HUES48 (cell line): ENCODE measurements around the gene PRTFDC1.
A peak's percentile ranks its signal among the peaks of the same experiment; 100 is the strongest.

ENCODE experiments used
- H3K27ac ChIP-seq: one replicate; pipeline ENCODE4 v1.7.0; 2013; ENCODE audit warnings: low read depth, low read length, inconsistent platforms
- H3K27me3 ChIP-seq: 2 replicates; pipeline ENCODE4 v1.6.1; 2013; ENCODE audit warnings: mild to moderate bottlenecking, low read length; ENCODE audit not compliant: control insufficient read depth, insufficient read depth
- H3K36me3 ChIP-seq: 2 replicates; pipeline ENCODE4 v1.6.1; 2013; ENCODE audit warnings: low read length; ENCODE audit not compliant: control insufficient read depth, insufficient read depth
- H3K4me1 ChIP-seq: 2 replicates; pipeline ENCODE4 v1.6.1; 2013; ENCODE audit warnings: mild to moderate bottlenecking, low read length; ENCODE audit not compliant: control insufficient read depth, insufficient read depth
- H3K4me3 ChIP-seq: 2 replicates; pipeline ENCODE4 v1.5.1; 2013; ENCODE audit warnings: mild to moderate bottlenecking, low read depth, low read length
- H3K9ac ChIP-seq: 2 replicates; pipeline ENCODE4 v1.6.1; 2013; ENCODE audit warnings: mild to moderate bottlenecking, low read depth, low read length, moderate library complexity
- H3K9me3 ChIP-seq: 2 replicates; pipeline ENCODE4 v1.6.1; 2013; ENCODE audit warnings: low read length; ENCODE audit not compliant: control insufficient read depth, insufficient read depth

PRTFDC1 gene

GRCh38 chr10:24871011-24871935 is 81.1 kb downstream of the PRTFDC1 start:
- no peaks in the 10 kb centered on the region for H3K9me3 ChIP-seq
- peaks cover 17% of the 10 kb centered on the region for H3K4me1 ChIP-seq
- H3K36me3 ChIP-seq = no peaks in the 10 kb centered on the region
- no peak overlapping the region for H3K9ac ChIP-seq
- no peak overlapping the region for H3K4me3 ChIP-seq
- no peaks in the 10 kb centered on the region for H3K27me3 ChIP-seq
- no peak overlapping the region for H3K27ac ChIP-seq

GRCh38 chr10:24869354-24870015 is 82.9 kb downstream of the PRTFDC1 start:
- Histone ChIP-seq H3K4me3 (no peak overlapping the region), H3K9ac (no peak overlapping the region), H3K4me1 (peaks cover 18% of the 10 kb centered on the region), H3K36me3 (no peaks in the 10 kb centered on the region), H3K27me3 (no peaks in the 10 kb centered on the region), H3K9me3 (no peaks in the 10 kb centered on the region), H3K27ac (no peak overlapping the region)

- peak overlapping the region; percentile 29 for H3K27ac ChIP-seq
- H3K9me3 ChIP-seq = no peaks in the 10 kb centered on the region
- peak overlapping the region; percentile 59; the same call in 1 of the 2 replicates for H3K9ac ChIP-seq
- no peaks in the 10 kb centered on the region for H3K36me3 ChIP-seq
- H3K27me3 ChIP-seq = no peaks in the 10 kb centered on the region
- peaks cover 18% of the 10 kb centered on the region for H3K4me1 ChIP-seq
- H3K4me3 ChIP-seq = no peak overlapping the region
Observed at GRCh38 chr10:24866604-24867583, 85.5 kb downstream of the PRTFDC1 start.

- peaks cover 18% of the 10 kb centered on the region for H3K4me1 ChIP-seq
- H3K36me3 ChIP-seq = no peaks in the 10 kb centered on the region
Observed at GRCh38 chr10:24865783-24866182, 86.6 kb downstream of the PRTFDC1 start.

GRCh38 chr10:24862589-24862988 is 89.8 kb downstream of the PRTFDC1 start:
- Histone ChIP-seq H3K4me1 (peaks cover 27% of the 10 kb centered on the region), H3K9me3 (no peaks in the 10 kb centered on the region), H3K36me3 (no peaks in the 10 kb centered on the region), H3K9ac (no peak overlapping the region), H3K27me3 (no peaks in the 10 kb centered on the region), H3K27ac (no peak overlapping the region), H3K4me3 (no peak overlapping the region)

More at GRCh38 chr10:24865783-24866182, 86.6 kb downstream of the PRTFDC1 start:
- no peak overlapping the region for H3K27ac ChIP-seq
- H3K4me3 ChIP-seq = no peak overlapping the region
- H3K9me3 ChIP-seq = no peaks in the 10 kb centered on the region
- H3K9ac ChIP-seq = no peak overlapping the region
- no peaks in the 10 kb centered on the region for H3K27me3 ChIP-seq

- H3K4me3 ChIP-seq = no peak overlapping the region
- no peaks in the 10 kb centered on the region for H3K36me3 ChIP-seq
- peaks cover 21% of the 10 kb centered on the region for H3K4me1 ChIP-seq
- no peaks in the 10 kb centered on the region for H3K9me3 ChIP-seq
- H3K27ac ChIP-seq = peak overlapping the region; percentile 46
- H3K27me3 ChIP-seq = no peaks in the 10 kb centered on the region
- H3K9ac ChIP-seq = no peak overlapping the region
Observed at GRCh38 chr10:24858288-24859270, 93.8 kb downstream of the PRTFDC1 start.

- Histone ChIP-seq H3K4me3 (no peak overlapping the region; the same call in 1 of the 2 replicates), H3K4me1 (peaks cover 21% of the 10 kb centered on the region), H3K9ac (no peak overlapping the region), H3K36me3 (no peaks in the 10 kb centered on the region), H3K9me3 (no peaks in the 10 kb centered on the region), H3K27me3 (no peaks in the 10 kb centered on the region), H3K27ac (no peak overlapping the region)
Observed at GRCh38 chr10:24857031-24857725, 95.2 kb downstream of the PRTFDC1 start.

GRCh38 chr10:24854256-24854655 is 98.2 kb downstream of the PRTFDC1 start:
- Histone ChIP-seq H3K9ac (no peak overlapping the region), H3K4me1 (peaks cover 49% of the 10 kb centered on the region), H3K27me3 (no peaks in the 10 kb centered on the region), H3K36me3 (no peaks in the 10 kb centered on the region), H3K4me3 (no peak overlapping the region), H3K9me3 (no peaks in the 10 kb centered on the region), H3K27ac (no peak overlapping the region)

GRCh38 chr10:24853661-24854060 is 98.7 kb downstream of the PRTFDC1 start:
- Histone ChIP-seq H3K36me3 (no peaks in the 10 kb centered on the region), H3K27ac (no peak overlapping the region), H3K4me3 (no peak overlapping the region), H3K9me3 (no peaks in the 10 kb centered on the region), H3K4me1 (peaks cover 49% of the 10 kb centered on the region), H3K27me3 (no peaks in the 10 kb centered on the region), H3K9ac (no peak overlapping the region)
